ENCODE measurements around the gene SLC38A9. TPM values are rescaled to one million over a fixed set of nuclear protein-coding genes. Genes with fewer than 3 reads are reported as not detected.

The SLC38A9 gene
- total and polyA plus RNA-seq, 2 of the 8 experiments (the other 6 are each of a cell fraction or from before 2014, with no cell fraction given), result 29.2 to 43.7 TPM

DNA sequence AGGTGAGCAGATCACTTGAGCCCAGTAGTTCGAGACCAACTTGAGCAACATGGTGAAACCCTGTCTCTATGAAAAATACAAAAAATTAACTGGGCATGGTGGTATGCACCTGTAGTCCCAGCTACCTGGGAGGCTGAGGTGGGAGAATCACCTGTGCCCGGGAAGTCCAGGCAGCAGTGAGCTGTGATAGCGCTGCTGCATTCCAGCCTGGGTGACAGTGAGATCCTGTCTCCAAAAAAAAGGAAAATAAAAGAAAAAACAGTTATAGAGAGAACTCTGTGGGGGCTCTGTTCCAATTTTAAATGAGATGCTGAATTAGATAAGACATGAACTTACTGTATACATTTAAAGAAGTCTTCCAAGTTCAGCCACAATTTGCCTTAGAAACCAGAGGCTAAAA is 44.2 kb downstream of the SLC38A9 start (continued):
- TF ChIP-seq EP300 (IDR thresholded peaks at IDR 0.05; ENCODE audit: borderline replicate concordance in 1 of 2, low read depth in 2 of 2, low read length in 2 of 2) (no peak), RNF2 (IDR thresholded peaks at IDR 0.05; ENCODE audit: borderline replicate concordance, low read depth, low read length, missing control alignments, poor library complexity, severe bottlenecking) (no peak), FOSL1 (IDR thresholded peaks at IDR 0.05; ENCODE audit: insufficient read depth, low read depth, low read length) (no peak), CBX8 (IDR thresholded peaks at IDR 0.05; ENCODE audit: borderline replicate concordance, low read depth, low read length) (no peak)
- TF ChIP-seq, protein P1, sequence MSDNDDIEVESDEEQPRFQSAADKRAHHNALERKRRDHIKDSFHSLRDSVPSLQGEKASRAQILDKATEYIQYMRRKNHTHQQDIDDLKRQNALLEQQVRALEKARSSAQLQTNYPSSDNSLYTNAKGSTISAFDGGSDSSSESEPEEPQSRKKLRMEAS (IDR thresholded peaks at IDR 0.05), result no peak

Measured in H1 (cell line).